GM21515 (cell line): ENCODE measurements around the gene PMEL.
"Not testable (repeated sequence)": the region's sequence is repeated elsewhere in the genome, so short reads cannot be mapped to it uniquely, and the experiment has no call there.

ENCODE experiments used
- ATAC-seq: cut with Tn5 transposase; IDR thresholded peaks from one replicate; pipeline ENCODE4 v1.9.1; 2021; ENCODE audit not compliant: unreplicated experiment

PMEL gene

GRCh38 chr12:55983232-55983842 lies 17.5 kb upstream of the PMEL start:
- no peak for ATAC-seq

- peak; percentile 71 for ATAC-seq
Measured at GRCh38 chr12:55982319-55982936, 16.6 kb upstream of the PMEL start.

- not testable (repeated sequence) for ATAC-seq
Measured at GRCh38 chr12:55981882-55982281, 16.0 kb upstream of the PMEL start.

- ATAC-seq = no peak
Measured at GRCh38 chr12:55979069-55979468, 13.2 kb upstream of the PMEL start.

- ATAC-seq = no peak
Measured at GRCh38 chr12:55978393-55978792, 12.6 kb upstream of the PMEL start.

GRCh38 chr12:55974308-55974730 lies 8.5 kb upstream of the PMEL start:
- peak; percentile 11 for ATAC-seq

GRCh38 chr12:55973599-55974307 lies 7.9 kb upstream of the PMEL start, which contains the start of gene RAB5B:
TSS of gene RAB5B (plus strand) at chr12:55974078. CDS start at chr12:55986961, 12,883 bp downstream.
- peak; percentile 94 for ATAC-seq

GRCh38 chr12:55972911-55973598 lies 7.2 kb upstream of the PMEL start:
- no peak for ATAC-seq

- no peak for ATAC-seq
Measured at GRCh38 chr12:55972456-55972855, 6.6 kb upstream of the PMEL start.

GRCh38 chr12:55972042-55972441 lies 6.2 kb upstream of the PMEL start:
- no peak for ATAC-seq

GRCh38 chr12:55970775-55971174 lies 4.9 kb upstream of the PMEL start:
- ATAC-seq = no peak

GRCh38 chr12:55969356-55969755 lies 3.5 kb upstream of the PMEL start:
- ATAC-seq = no peak

- ATAC-seq = peak; percentile 91
Measured at GRCh38 chr12:55966408-55967281, 803 bp upstream of the PMEL start, which contains the start of gene CDK2. TSS of gene CDK2 (plus strand) at chr12:55966830. CDS start at chr12:55967009, 179 bp downstream.

GRCh38 chr12:55965240-55965639 lies 602 bp downstream of the PMEL start:
- ATAC-seq = no peak

GRCh38 chr12:55963760-55964159 lies 2.1 kb downstream of the PMEL start:
- no peak for ATAC-seq

GRCh38 chr12:55957106-55957859 lies 8.6 kb downstream of the PMEL start:
- no peak for ATAC-seq

- ATAC-seq = no peak
Measured at GRCh38 chr12:55955800-55956508, 9.9 kb downstream of the PMEL start.

- ATAC-seq = no peak
Measured at GRCh38 chr12:55955344-55955743, 10.5 kb downstream of the PMEL start.

- ATAC-seq = no peak
Measured at GRCh38 chr12:55946553-55946952, 19.3 kb downstream of the PMEL start.
